SK-N-SH (cell line): ENCODE results near the gene WWTR1.

Source experiments
- NRF1 ChIP-seq: IDR thresholded peaks from 2 replicates; pipeline ENCODE4 v1.6.1; 2012; ENCODE audit warnings: low read depth, mild to moderate bottlenecking, low read length
- TF ChIP-seq, protein P1 (sequence below): fragments of 150-350 bp; IDR thresholded peaks from 2 replicates; pipeline ENCODE4 v1.6.1; 2016; ENCODE audit warnings: mild to moderate bottlenecking, low read depth, low read length
- TF ChIP-seq, protein P2 (sequence below): IDR thresholded peaks from 2 replicates; pipeline ENCODE4; 2012
- TF ChIP-seq, protein P3 (sequence below): IDR thresholded peaks from 2 replicates; pipeline ENCODE4 v1.6.1; 2012; ENCODE audit warnings: mild to moderate bottlenecking, low read depth, low read length, moderate library complexity
- TF ChIP-seq, protein P4 (sequence below): fragments of 200-600 bp; sonication (generic); IDR thresholded peaks from 2 replicates; pipeline ENCODE4 v1.6.1; 2017; ENCODE audit warnings: antibody characterized with exemption, mild to moderate bottlenecking, moderate library complexity

DNA sequence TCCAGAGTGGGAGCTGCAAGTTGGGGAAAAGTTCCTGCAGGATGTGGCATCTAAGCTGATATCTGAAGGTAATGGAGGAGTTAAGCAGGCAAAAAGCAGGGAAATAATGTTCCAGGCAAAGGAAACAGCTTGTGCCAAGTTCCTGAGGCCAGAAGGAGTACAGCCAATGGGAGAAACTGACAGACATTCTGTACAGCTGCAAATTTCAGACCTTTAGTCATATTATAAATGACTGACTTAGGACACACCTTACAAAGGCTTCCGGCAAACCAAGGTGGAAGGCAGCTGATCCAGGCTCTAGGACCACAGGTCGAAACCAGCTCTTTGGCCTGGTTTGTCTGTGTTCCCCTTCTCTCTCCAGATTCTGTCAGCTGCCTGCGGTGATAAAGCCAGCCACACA, 9.3 kb downstream of the WWTR1 start:
- TF ChIP-seq, protein P1, sequence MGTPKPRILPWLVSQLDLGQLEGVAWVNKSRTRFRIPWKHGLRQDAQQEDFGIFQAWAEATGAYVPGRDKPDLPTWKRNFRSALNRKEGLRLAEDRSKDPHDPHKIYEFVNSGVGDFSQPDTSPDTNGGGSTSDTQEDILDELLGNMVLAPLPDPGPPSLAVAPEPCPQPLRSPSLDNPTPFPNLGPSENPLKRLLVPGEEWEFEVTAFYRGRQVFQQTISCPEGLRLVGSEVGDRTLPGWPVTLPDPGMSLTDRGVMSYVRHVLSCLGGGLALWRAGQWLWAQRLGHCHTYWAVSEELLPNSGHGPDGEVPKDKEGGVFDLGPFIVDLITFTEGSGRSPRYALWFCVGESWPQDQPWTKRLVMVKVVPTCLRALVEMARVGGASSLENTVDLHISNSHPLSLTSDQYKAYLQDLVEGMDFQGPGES, result no peak
- TF ChIP-seq, protein P2, sequence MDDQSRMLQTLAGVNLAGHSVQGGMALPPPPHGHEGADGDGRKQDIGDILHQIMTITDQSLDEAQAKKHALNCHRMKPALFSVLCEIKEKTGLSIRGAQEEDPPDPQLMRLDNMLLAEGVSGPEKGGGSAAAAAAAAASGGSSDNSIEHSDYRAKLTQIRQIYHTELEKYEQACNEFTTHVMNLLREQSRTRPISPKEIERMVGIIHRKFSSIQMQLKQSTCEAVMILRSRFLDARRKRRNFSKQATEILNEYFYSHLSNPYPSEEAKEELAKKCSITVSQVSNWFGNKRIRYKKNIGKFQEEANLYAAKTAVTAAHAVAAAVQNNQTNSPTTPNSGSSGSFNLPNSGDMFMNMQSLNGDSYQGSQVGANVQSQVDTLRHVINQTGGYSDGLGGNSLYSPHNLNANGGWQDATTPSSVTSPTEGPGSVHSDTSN, result no peak
- TF ChIP-seq, protein P3, sequence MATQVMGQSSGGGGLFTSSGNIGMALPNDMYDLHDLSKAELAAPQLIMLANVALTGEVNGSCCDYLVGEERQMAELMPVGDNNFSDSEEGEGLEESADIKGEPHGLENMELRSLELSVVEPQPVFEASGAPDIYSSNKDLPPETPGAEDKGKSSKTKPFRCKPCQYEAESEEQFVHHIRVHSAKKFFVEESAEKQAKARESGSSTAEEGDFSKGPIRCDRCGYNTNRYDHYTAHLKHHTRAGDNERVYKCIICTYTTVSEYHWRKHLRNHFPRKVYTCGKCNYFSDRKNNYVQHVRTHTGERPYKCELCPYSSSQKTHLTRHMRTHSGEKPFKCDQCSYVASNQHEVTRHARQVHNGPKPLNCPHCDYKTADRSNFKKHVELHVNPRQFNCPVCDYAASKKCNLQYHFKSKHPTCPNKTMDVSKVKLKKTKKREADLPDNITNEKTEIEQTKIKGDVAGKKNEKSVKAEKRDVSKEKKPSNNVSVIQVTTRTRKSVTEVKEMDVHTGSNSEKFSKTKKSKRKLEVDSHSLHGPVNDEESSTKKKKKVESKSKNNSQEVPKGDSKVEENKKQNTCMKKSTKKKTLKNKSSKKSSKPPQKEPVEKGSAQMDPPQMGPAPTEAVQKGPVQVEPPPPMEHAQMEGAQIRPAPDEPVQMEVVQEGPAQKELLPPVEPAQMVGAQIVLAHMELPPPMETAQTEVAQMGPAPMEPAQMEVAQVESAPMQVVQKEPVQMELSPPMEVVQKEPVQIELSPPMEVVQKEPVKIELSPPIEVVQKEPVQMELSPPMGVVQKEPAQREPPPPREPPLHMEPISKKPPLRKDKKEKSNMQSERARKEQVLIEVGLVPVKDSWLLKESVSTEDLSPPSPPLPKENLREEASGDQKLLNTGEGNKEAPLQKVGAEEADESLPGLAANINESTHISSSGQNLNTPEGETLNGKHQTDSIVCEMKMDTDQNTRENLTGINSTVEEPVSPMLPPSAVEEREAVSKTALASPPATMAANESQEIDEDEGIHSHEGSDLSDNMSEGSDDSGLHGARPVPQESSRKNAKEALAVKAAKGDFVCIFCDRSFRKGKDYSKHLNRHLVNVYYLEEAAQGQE, result no peak
- TF ChIP-seq NRF1, result no peak
- TF ChIP-seq, protein P4, sequence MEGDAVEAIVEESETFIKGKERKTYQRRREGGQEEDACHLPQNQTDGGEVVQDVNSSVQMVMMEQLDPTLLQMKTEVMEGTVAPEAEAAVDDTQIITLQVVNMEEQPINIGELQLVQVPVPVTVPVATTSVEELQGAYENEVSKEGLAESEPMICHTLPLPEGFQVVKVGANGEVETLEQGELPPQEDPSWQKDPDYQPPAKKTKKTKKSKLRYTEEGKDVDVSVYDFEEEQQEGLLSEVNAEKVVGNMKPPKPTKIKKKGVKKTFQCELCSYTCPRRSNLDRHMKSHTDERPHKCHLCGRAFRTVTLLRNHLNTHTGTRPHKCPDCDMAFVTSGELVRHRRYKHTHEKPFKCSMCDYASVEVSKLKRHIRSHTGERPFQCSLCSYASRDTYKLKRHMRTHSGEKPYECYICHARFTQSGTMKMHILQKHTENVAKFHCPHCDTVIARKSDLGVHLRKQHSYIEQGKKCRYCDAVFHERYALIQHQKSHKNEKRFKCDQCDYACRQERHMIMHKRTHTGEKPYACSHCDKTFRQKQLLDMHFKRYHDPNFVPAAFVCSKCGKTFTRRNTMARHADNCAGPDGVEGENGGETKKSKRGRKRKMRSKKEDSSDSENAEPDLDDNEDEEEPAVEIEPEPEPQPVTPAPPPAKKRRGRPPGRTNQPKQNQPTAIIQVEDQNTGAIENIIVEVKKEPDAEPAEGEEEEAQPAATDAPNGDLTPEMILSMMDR, result no peak
